ENCODE results near the gene RPS6KA1. TPM values are rescaled to one million over a fixed set of nuclear protein-coding genes. Genes with fewer than 3 reads are reported as not detected.
A peak's percentile ranks its signal among the peaks of the same experiment; 100 is the strongest.
"Not testable (repeated sequence)": the region's sequence is repeated elsewhere in the genome, so short reads cannot be mapped to it uniquely, and the experiment has no call there.

The RPS6KA1 gene
- total RNA-seq, 6 experiments from 2014 or later: 6.2 to 42.6 (median 20.9) TPM

GRCh38 chr1:26500488-26501175 lies 28.9 kb upstream of the RPS6KA1 start:
- Histone ChIP-seq H3K4me3 (peak overlapping the region; percentile 66 to 94 (median 72)), H3K4me1 (peaks cover 0 to 9% (median 2%) of the 10 kb centered on the region in 4 donors), H3K27ac (peak overlapping the region; percentile 91 to 95 (median 93)), H3K27me3 (no peaks in the 10 kb centered on the region), H3K9me3 (no peaks in the 10 kb centered on the region), H3K36me3 (no peaks in the 10 kb centered on the region)
- DNase-seq (peak; percentile 93 to 95 (median 94)), ATAC-seq (peak; percentile 87 to 92 (median 90))
- WGBS (ENCODE audit: insufficient coverage, low coverage, low lambda C conversion rate, missing lambda C conversion rate): 3% methylated on average over 6 of the region's 74 CpGs
- intact Hi-C loops (cut with DNase I): no loop called here
- TF ChIP-seq POLR2A (IDR thresholded peaks at IDR 0.05) (peak; percentile 50), CTCF (IDR thresholded peaks at IDR 0.05) (no peak)

- ATAC-seq; H3K36me3 ChIP-seq; DNase-seq; H3K4me3 ChIP-seq; intact Hi-C loops (cut with DNase I); H3K4me1 ChIP-seq; H3K27me3 ChIP-seq; H3K9me3 ChIP-seq; H3K27ac ChIP-seq: not testable (repeated sequence)
- 72% methylated on average over 2 of the region's 2 CpGs for WGBS (ENCODE audit: insufficient coverage, low coverage, low lambda C conversion rate, missing lambda C conversion rate)
These were observed 18.9 kb upstream of the RPS6KA1 start for GRCh38 chr1:26510711-26511110.

- 83% methylated on average over 3 of the region's 4 CpGs for WGBS (ENCODE audit: insufficient coverage, low coverage, low lambda C conversion rate, missing lambda C conversion rate)
- intact Hi-C loops (cut with DNase I); H3K36me3 ChIP-seq; H3K4me3 ChIP-seq; H3K27me3 ChIP-seq; ATAC-seq; DNase-seq; H3K4me1 ChIP-seq; H3K27ac ChIP-seq; H3K9me3 ChIP-seq: not testable (repeated sequence)
These were observed 13.7 kb upstream of the RPS6KA1 start for GRCh38 chr1:26515836-26516235.

- 68% methylated on average over 4 of the region's 4 CpGs for WGBS (ENCODE audit: insufficient coverage, low coverage, low lambda C conversion rate, missing lambda C conversion rate)
- TF ChIP-seq CTCF (IDR thresholded peaks at IDR 0.05): no peak
- no peak for TF ChIP-seq POLR2A (IDR thresholded peaks at IDR 0.05)
- peak in 3 of 4 donors; percentile 53 to 76 (median 54) for ATAC-seq
- Histone ChIP-seq H3K4me1 (no peaks in the 10 kb centered on the region), H3K27me3 (no peaks in the 10 kb centered on the region), H3K27ac (no peak overlapping the region), H3K9me3 (no peaks in the 10 kb centered on the region), H3K4me3 (no peak overlapping the region), H3K36me3 (no peaks in the 10 kb centered on the region)
- intact Hi-C loops (cut with DNase I): no loop called here
- peak in 1 of 3 donors; percentile 54 for DNase-seq
These were observed 12.4 kb upstream of the RPS6KA1 start for GRCh38 chr1:26516987-26517765.

- no peak for ATAC-seq
- Histone ChIP-seq H3K4me3 (no peak overlapping the region), H3K27ac (no peak overlapping the region), H3K36me3 (no peaks in the 10 kb centered on the region), H3K9me3 (no peaks in the 10 kb centered on the region), H3K4me1 (no peaks in the 10 kb centered on the region), H3K27me3 (no peaks in the 10 kb centered on the region)
- TF ChIP-seq POLR2A (IDR thresholded peaks at IDR 0.05): no peak
- no peak for TF ChIP-seq CTCF (IDR thresholded peaks at IDR 0.05)
- DNase-seq: no peak
- intact Hi-C loops (cut with DNase I): no loop called here
- 20% methylated on average over 1 of the region's 1 CpG for WGBS (ENCODE audit: insufficient coverage, low coverage, low lambda C conversion rate, missing lambda C conversion rate)
These were observed 11.9 kb upstream of the RPS6KA1 start for GRCh38 chr1:26517766-26518049.

All from right lobe of liver (tissue), 6 donors.